Skin of body (tissue), 2 donors: ENCODE results near the gene CEP112. TPM values are rescaled to one million over a fixed set of nuclear protein-coding genes. Genes with fewer than 3 reads are reported as not detected.
A peak's percentile ranks its signal among the peaks of the same experiment; 100 is the strongest.

Experiments used
- DNase-seq: peaks from one replicate; lab custom pipeline; 2025; lab: John Stamatoyannopoulos, UW
- total RNA-seq: library from RNA; depleted of rRNA; stranded (reverse); fragments of >200 nt; gene quantifications from one replicate; pipeline ENCODE4 v1.2.3, GENCODE V29; 2014

CEP112 gene
- total RNA-seq, 1 donor from 2014 or later, result 17.7 TPM

DNA sequence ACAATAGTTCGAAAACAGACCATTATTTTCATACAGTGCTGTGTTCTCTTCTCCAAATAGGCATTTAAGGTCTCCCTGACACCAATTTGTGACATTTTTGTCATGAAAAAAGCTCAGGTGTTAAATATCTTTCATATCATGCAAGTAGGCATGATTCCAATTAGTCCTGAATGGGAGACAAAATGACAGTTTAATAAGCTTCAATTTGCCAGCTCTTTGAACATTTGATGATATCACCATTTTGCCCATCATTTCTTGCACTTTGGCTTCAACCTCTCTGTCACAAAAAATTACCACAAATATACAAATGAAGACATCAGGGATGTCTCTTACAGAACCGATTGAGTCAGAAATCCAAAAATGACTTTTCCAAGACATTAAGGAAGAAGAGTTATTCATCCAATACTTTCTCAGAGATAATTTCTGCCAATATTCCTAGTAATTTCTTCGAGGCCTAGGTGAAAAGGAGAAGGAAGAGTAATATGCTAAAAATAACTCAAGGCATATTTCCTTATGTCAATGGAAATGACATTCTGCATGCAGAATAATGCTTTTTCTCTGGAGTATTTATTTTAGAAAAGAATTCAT lies 298.1 kb downstream of the CEP112 start:
- no peak for DNase-seq

DNA sequence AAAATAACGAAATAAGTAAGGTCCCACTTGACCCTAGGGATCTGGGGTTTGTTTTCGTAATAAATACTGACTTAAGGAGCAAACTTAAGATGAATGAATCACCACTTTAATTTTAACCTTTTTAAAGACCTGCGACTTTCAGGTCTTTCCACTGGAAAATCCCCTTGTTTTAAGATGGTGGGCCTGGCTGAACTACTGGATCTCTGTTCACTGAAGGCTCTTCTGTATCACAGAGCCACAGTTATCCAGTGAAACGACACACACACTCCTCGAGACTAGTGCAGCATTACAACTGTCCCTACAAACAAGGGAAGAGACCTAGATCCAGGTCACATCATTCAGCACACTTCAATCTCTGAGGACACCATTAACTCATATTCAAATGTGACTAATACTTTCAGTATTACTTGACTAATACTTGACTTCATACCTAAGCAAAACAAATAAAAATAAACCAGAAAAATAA lies 299.0 kb downstream of the CEP112 start:
- DNase-seq, result no peak

DNA sequence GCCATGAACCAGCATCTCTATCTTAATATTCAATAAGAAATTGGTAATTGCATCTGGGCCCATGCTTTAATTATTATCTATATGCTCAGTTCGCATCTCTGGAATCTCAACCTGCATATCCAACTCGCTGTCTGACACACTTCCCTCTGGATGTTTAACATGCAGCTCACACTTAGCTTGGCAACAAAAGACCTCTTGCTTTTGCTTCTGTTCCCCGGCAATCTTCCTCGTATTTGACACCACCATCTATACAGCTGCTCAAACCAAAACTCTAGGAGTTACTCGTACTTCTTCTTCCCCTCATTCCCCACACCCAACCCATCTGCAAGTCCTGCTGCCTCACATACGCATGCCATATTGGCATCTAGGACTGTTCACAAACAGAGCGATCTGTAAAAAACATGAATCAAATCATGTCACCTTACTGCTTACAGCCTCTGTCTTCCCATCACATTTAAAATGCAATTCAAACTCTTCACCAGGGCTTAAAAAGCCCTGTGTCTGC lies 300.6 kb downstream of the CEP112 start:
- DNase-seq, result no peak

DNA sequence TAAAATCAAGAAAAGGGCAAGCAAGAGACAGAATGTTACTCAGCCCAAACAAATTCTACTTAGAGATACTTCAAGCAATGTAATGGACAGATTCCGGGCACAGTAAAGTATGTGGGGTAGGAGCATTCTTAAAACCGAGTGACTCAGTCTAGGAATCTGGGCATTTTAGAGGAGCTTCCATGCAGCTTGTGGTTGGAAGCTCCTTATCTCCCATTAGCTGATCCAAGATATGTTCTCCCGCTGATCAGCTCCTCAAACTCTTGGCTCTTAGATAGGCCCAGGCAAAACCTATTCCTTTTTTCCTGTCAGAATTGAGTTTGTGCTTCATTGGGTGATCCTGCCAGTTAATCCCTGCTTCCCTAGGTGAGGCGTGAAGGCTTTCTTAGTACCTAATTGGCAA lies 303.3 kb downstream of the CEP112 start:
- no peak for DNase-seq

DNA sequence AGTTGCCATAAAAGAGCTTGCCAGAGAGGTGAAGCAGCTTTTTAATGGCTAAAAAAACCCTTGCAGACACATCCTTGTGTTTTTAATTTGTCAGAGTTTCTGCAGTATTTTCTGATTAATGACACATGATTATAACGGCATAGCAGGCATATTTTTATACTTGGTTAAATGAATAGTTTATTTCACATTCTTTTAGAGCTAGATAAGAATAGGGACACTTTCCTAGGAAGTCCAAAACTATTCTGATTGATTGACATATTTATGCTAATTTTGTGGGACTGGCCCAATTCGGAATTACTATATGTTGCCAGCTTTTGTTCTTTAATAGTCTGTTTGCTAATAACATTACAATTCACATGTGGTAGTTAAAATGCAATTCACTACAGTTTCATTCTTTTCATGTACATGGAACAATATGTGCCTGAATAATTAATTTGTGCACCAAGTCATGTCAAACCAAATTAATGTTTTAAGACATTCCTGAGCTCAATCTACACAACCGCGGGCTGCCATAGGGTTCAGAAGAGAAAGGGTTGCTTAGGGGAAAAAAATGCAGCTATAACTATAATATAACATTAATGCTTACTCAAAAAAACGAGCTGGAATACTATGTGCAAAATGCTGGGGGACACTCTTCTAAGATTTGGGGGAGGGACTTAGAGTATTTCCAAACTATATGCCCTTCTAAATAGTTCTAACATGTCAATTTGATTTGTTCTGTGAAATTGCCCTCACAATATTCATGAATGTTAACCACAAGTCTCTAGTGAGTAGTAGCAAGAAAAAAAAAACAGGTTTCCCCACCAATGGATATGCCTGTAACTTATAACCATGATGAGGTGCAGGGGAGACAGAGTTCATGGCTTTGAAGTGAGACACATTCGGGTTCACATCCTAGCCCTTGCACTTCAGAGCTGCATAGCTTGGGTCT lies 305.4 kb downstream of the CEP112 start:
- peak; percentile 88 for DNase-seq

DNA sequence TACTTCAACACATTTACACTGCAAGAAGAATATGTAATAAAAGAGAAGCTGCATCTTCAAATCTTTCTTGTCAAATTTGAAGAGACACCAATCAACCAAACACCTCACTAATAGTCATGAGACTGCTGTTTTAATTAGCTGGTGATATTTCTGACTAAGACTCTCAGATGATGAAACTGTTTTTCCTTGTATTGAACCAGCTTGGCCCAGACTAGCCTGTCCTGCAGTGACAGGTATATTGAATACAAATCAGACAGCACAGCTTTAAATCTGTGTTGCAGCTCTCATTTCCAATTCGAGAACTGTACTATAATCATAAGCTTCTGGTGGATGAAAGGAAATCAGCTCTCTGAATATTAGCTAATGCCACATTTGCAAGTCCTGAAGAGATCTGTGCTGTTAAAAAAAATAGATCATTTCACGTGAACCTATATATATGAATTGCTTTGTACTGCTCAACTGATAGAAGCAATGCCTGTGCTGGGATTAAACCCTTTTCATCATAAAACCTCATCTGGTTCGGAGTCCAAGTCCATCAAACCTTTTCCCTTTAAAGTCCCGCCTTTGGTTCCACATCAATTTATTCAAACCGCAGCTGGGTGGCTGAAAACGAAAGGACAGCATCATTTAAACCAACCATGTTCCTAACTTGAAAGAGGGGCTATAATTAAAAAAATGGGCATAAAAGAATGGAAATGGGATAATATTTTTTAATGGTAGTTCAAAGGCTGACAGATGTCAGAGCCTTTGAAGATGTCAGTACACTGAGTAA lies 306.2 kb downstream of the CEP112 start:
- no peak for DNase-seq

DNA sequence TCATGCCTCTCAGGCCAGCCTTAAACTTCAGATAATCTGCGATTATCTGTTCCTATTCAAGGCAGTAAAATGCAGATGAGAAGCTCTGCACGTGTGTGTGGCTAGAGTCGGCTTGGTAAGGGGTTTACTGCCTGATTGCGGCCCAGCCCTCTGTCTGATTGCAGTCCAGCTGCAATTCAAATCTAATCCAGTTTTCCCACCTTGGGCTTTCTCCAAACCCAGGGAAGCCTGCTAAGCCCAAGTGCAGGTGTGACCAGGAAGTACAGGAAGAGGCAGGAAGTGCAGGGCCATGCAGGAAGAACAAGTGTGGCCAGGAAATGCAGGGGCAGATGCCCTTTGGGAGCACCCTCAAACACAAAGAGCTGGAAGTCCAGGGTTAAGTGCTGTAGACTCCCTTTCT lies 314.9 kb downstream of the CEP112 start:
- DNase-seq, result no peak

DNA sequence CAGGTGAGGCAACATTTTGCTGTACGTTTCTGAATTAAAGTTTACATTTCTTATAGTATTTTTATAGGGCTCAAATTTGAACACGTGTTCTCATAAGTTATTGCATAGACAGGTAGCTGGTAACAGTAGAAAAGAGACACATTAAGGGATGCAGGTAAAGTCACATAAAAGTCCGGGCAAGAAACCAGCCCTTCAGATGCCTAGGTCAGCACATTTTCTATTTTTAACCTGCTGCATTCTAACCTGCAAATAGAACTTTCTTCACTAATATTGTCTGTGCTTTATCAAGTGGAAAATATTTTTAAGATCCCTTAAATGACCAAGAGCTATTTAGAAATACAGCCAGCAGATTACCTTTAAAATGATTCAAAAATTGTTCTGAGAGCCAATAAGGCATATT lies 323.1 kb downstream of the CEP112 start:
- no peak for DNase-seq

DNA sequence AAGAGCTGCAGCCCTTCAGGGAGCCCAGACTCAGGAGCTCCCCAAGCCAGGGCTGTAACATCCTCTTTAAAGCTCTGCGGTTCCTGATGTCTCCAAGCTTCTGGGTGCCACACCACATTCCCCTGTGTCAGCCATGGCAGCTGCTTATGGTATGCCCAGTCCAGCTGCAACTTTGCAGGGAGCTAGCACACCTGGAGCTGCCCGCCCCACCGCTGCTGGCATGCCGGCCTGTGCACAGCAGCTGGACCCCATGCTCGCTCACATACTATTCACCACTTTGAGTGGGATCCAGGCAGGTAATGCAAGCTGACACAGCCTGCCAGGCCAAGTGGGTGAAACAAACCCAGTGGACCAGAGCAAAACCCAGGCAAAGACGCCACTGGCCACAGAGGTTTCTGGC lies 324.9 kb downstream of the CEP112 start:
- DNase-seq, result no peak

DNA sequence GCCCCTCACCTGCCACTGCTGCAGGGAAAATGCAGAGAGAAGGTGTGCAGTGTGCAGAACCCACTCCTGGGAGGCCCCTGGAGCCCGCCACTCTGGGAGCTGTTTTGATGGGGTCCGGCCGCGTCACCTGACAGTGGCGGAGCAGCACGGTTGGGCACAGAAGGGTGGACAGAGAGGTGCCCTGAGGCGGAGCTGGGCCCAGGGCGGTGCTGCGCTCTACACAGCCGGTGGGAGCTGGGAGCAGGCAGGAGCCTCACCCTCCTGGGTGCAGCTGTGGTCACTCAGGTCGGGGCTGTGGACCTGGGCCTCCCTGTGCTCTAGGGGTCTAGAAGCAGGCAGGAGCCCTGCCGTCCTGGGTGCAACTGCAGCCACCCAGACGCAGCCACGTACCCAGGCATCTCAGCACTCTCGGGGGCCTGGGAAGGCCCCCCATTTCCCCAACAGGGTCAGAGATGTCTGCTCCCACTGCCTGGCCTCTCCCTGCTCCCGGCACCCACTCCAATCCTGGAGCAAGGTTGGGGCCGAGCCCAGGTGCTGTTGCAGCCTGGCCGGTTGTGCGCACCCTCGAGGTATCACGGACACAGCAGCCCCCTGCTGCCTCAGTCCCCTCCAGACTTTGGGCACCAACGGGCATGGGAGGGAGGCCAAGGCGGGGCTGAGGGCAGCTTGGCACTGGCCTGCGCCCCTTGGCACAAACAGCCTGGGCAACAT lies 326.1 kb downstream of the CEP112 start:
- no peak for DNase-seq

DNA sequence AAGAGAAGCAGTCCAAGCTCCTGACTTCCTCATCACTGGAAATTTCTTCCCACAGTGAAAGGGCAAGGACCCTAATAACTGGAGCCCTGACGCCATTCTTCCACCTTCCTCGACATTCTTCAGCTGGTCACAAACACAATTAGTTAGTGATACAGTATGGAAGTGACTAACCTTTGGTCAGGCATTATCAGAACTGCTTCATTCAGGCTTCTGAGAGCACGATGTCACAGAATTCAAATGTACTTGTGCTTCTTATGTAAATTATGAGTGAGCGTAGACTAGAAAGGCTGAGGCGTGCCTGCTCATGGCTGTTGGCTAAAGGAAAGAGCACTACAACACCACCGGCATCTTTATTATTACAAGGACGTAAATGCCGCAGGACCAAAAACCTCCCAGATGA lies 327.5 kb downstream of the CEP112 start:
- DNase-seq, result no peak

DNA sequence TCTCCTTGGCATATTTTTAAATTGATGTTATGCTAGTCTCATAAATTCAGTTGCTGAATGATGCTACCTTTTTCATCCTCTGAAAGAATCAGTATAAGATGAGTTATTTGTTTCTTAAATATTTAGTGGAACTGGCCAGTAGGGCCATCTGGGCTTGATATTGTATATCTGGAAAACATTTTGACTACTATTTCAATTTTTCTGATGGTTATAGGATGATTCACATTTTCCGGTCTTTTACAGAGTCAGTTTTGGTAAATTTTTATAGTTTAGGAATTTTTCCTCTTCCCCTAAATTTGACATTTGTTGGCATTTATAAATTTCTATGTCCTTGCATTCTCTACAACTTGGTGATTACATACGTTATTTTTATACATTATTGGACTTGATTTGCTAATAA lies 334.2 kb downstream of the CEP112 start:
- no peak for DNase-seq

DNA sequence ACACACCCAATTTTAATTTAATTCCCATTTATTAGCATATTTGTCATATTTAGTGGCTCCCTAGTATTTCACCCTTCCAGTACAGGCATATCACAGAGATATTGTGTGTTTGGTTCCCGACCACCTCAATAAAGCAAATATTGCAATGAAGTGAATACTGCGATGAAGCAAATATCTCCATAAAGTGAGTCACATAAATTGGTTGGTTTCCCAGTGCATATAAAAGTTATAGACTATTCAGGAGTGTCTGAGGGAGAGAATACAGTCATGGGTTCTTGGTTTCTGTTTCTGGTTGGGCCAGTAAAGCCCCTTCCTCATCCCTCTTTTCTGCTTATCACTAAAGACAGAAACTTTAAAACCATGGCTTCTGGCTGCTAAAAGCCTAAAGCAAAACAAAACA lies 335.1 kb downstream of the CEP112 start:
- DNase-seq, result no peak

DNA sequence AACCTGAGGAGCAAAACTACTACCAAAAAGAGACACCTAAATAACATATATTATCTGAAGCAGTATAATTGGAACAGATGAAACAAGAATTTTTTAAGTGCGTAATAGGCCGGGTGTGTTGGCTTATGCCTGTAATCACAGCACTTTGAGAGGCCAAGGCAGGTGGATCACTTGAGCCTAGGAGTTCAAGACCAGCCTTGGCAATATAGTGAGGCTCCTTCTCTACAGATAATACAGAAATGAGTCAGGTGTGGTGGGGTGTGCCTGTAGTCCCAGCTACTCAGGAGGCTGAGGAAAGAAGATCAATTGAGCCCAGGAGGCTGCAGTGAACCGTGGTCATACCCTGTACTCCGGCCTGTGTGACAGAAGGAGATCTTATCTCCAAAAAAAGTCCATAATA lies 336.3 kb downstream of the CEP112 start:
- no peak for DNase-seq

DNA sequence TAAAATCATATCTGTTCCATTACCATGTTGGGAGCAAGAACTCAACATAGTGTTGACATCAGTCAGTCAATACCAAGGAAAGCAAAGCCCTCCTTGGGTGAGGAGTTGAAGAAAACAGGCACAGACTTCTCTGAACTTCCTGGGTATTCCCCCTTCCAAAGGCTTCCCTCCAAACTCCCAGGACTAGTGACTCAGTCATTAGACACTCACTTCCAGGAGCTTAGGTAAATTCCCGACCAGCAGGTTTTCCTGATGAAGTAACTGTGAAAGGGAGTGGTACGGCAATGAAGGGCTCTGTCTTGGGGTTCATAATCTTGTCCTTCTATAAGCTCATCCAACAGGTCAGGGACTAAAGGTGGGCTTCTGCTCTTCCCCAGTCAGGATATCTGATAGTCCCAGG lies 336.7 kb downstream of the CEP112 start:
- no peak for DNase-seq

DNA sequence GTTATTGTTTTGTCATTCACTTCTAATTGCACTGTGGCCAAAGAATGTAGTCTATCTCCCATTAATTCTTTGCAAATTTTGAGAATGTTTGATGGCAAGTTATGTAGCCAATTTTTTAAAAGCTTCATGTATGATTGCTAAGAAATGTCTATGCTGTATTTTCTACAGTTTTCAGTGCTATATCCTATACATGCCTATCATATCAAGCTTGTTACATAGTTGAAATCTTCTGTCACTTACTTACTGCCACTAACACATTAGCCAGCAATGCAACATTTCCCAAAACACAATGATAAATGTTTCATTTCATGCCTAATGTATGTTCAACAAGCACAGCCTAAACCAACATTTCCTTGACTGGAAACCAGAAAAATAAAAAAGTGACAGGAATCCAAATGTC lies 338.1 kb downstream of the CEP112 start:
- no peak for DNase-seq

DNA sequence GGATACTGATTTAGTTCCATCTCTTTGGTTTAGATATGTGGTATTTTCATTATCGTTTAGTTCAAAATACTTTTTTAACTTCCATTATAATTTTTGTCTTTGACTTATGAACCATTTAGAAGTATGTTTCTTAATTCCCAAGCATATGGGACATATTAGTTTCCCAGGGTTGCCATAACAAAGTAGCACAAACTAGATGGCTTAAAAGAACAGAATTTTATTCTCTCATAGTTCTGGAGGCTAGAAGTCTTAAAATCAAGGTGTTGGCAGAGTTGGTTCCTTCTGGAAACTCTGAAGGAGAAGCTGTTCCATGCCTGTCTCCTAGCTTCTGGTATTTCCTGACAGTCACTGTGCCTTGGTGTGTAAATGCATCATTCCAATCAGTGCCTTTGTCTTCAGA lies 339.0 kb downstream of the CEP112 start:
- DNase-seq, result peak; percentile 29

DNA sequence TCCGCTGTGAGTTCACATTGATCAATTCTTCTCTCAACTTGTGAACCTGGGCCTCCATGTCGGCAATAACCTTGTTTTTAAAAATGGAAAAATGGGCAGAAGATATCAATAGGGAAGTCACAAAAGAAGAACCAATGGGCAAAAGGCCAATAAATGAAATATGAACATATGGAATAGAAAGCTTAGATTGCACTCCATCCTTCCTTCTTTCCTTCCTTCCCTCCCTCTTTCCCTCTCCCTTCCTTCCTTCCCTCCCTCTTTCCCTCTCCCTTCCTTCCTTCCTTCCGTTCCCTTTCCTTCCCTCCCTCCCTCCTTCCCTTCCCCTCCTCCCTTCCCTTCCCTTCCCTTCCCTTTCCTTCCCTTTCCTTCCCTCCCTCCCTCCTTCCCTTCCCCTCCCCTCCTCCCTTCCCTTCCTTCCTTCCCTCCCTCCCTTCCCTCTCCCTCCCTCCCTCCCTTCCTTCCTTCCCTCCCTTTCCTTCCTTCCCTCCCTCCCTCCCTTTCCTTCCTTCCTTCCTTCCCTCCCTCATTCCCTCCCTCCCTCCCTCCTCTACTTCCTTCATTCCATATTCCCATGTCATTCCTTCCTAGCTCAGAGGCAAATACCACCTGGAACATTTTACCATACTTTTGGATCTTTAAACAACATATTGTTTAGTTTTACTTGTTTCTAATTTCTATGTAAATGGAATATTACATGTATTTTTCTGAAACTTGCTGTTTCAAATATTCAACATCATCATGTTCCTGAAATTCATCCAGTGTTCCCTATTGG lies 339.8 kb downstream of the CEP112 start:
- DNase-seq, result no peak

DNA sequence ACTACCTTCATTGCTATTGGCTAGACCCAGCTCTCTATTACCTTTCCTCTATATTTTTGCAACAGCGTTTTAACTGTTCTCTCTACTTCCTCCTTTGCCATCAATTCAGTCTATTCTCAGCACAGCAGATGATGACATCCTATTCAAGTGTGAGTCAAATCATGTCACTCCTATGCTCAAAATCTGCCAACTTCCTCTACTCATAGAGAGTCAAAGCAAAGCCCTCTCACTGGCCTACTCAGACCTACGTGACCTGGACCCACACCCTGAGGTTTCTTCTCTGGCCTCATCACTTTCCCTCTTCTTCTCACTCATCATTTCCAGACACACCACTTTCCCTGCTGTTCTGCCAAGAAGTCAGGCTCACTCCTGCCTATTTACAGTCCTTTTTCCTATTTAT lies 341.4 kb downstream of the CEP112 start:
- DNase-seq, result no peak

DNA sequence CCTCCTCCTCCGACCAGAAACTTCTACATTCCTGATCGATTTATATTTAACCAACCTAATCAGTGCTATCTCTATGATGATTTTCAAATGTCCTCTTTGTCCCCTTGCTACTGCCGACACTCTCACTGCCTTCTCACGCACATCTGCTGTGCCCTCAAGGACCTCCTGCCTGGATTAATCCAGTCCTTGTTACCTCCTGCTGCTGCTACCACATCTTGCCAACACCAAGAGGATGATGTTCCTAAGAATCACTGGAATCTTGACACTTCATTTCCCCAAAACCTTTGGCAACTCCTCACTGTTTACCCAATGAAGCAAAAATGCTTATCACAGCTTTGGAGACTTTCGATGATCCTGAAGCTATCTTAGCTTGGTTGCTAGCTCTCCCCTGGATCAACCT lies 343.2 kb downstream of the CEP112 start:
- DNase-seq, result no peak

DNA sequence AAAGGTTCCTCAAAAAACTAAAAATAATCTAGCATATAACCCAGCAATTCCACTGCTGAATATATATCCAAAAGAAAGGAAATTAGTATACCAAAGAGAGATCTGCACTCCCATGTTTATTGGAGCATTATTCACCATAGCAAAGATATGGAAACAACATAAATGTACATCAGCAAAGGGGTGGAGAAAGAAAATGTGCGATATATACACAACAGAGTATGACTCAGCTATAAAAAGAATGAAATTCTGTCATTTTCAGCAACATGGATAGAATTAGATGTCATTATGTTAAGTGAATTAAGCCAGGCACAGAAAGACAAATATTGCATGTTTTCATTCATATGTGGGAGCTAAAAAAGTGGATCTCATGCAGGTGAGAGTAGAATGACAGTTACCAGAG lies 350.8 kb downstream of the CEP112 start:
- DNase-seq, result no peak
